CD4-positive, alpha-beta memory T cell (primary cell): ENCODE data around the gene KIR2DL4. TPM values are rescaled to one million over a fixed set of nuclear protein-coding genes. Genes with fewer than 3 reads are reported as not detected.
"Not testable (repeated sequence)": the region's sequence is repeated elsewhere in the genome, so short reads cannot be mapped to it uniquely, and the experiment has no call there.

Experiments used
- CTCF ChIA-PET: fragments of 350-600 bp; sonication (Branson Sonifier 250); formaldehyde crosslinking; loops from one replicate; lab custom pipeline; 2021; ENCODE audit warnings: inconsistent platforms; ENCODE audit not compliant: partially characterized antibody; lab: Charles Lee
- POLR2A ChIA-PET: fragments of 350-600 bp; sonication (Branson Sonifier 250); formaldehyde crosslinking; loops from one replicate; lab custom pipeline; 2021; ENCODE audit not compliant: partially characterized antibody; lab: Charles Lee
- DNase-seq, 5 donors: peaks; one replicate each; pipeline versions ENCODE4 v3.0.0 to v3.0.0-alpha.2; 2020 to 2022; ENCODE audit warnings: mixed read lengths in 1 of 5
- H3K27ac ChIP-seq: one replicate; pipeline ENCODE4 v1.7.0; 2013; ENCODE audit warnings: low read depth, low read length
- H3K27me3 ChIP-seq: 2 replicates; pipeline ENCODE4 v1.7.0; 2013; ENCODE audit warnings: mild to moderate bottlenecking, low read length, moderate library complexity; ENCODE audit not compliant: insufficient read depth
- H3K36me3 ChIP-seq: 2 replicates; pipeline ENCODE4 v1.7.0; 2013; ENCODE audit warnings: mild to moderate bottlenecking, low read length, moderate library complexity; ENCODE audit not compliant: insufficient read depth
- H3K4me1 ChIP-seq: 2 replicates; pipeline ENCODE4 v1.7.0; 2013; ENCODE audit warnings: mild to moderate bottlenecking, low read length, moderate library complexity; ENCODE audit not compliant: insufficient read depth
- H3K4me3 ChIP-seq, 2 donors: one replicate each; pipeline ENCODE4 v1.7.0; 2013; ENCODE audit warnings: low read length in 2 of 2, mild to moderate bottlenecking in 1 of 2
- H3K9me3 ChIP-seq, 2 donors: one replicate each; pipeline ENCODE4 v1.7.0; 2013; ENCODE audit warnings: low read length in 2 of 2, control low read depth in 1 of 2; ENCODE audit not compliant: control insufficient read depth in 1 of 2
- H3K27ac Mint-ChIP-seq, 7 donors: one replicate each; pipeline ENCODE4 v1.8.0; 2020 to 2021; ENCODE audit warnings: mixed read lengths in 7 of 7, mild to moderate bottlenecking in 6 of 7, inconsistent platforms in 3 of 7, moderate library complexity in 3 of 7
- H3K27me3 Mint-ChIP-seq, 2 donors: one replicate each; pipeline ENCODE4 v1.8.0; 2020 to 2021; ENCODE audit warnings: mixed read lengths in 2 of 2
- H3K36me3 Mint-ChIP-seq, 2 donors: one replicate each; pipeline ENCODE4 v1.8.0; 2020 to 2021; ENCODE audit warnings: mixed read lengths in 2 of 2, inconsistent platforms in 1 of 2, mild to moderate bottlenecking in 1 of 2
- H3K4me1 Mint-ChIP-seq, 4 donors: one replicate each; pipeline ENCODE4 v1.8.0; 2020 to 2021; ENCODE audit warnings: mixed read lengths in 4 of 4, mild to moderate bottlenecking in 1 of 4
- H3K4me3 Mint-ChIP-seq, 8 donors: one replicate each; pipeline ENCODE4 v1.8.0; 2020 to 2021; ENCODE audit warnings: mixed read lengths in 8 of 8, mild to moderate bottlenecking in 7 of 8, moderate library complexity in 6 of 8, inconsistent platforms in 3 of 8
- H3K9me3 Mint-ChIP-seq, 8 donors: one replicate each; pipeline ENCODE4 v1.8.0; 2020 to 2021; ENCODE audit warnings: mixed read lengths in 8 of 8, mild to moderate bottlenecking in 5 of 8, inconsistent platforms in 3 of 8, moderate library complexity in 1 of 8
- intact Hi-C: fragments of 100-400 bp; cut with micrococcal nuclease; formaldehyde crosslinking; loops from one replicate; pipeline ENCODE4 v1.15.1; 2023
- polyA plus RNA-seq, 2 donors: library from polyadenylated mRNA; unstranded; fragments of 300-500 nt; fragmentation: Illumina TruSeq; gene quantifications; one replicate each; pipeline ENCODE4 v1.2.3, GENCODE V29; 2021
- total RNA-seq, 2 experiments: library from RNA; stranded (reverse); gene quantifications; one replicate each; pipeline ENCODE4 v1.2.3, GENCODE V29; 2021

The KIR2DL4 gene
- total and polyA plus RNA-seq, 4 experiments from 2014 or later = not detected

GRCh38 chr19:54850930-54851329 lies 47.5 kb downstream of the KIR2DL4 start:
- intact Hi-C loops = no loop called here
- Mint-ChIP-seq H3K4me3 (peak overlapping the region in 1 of 8 donors; percentile 72), H3K27me3 (peaks cover 7 to 12% of the 10 kb centered on the region in 2 donors), H3K4me1 (no peaks in the 10 kb centered on the region), H3K36me3 (no peaks in the 10 kb centered on the region), H3K9me3 (peaks cover 0 to 18% (median 8%) of the 10 kb centered on the region in 8 donors), H3K27ac (peak overlapping the region in 1 of 7 donors; percentile 54)
- no peaks in the 10 kb centered on the region for H3K27me3 ChIP-seq
- H3K4me1 ChIP-seq = no peaks in the 10 kb centered on the region
- H3K36me3 ChIP-seq = no peaks in the 10 kb centered on the region
- H3K4me3 ChIP-seq = no peak overlapping the region
- POLR2A ChIA-PET = no interaction called here
- CTCF ChIA-PET = no interaction called here
- H3K9me3 ChIP-seq = no peaks in the 10 kb centered on the region
- DNase-seq = no peak
- H3K27ac ChIP-seq = no peak overlapping the region

- intact Hi-C loops = no loop called here
- Mint-ChIP-seq H3K27me3 (peaks cover 6 to 12% of the 10 kb centered on the region in 2 donors), H3K9me3 (peaks cover 0 to 15% (median 7%) of the 10 kb centered on the region in 8 donors), H3K4me1 (no peaks in the 10 kb centered on the region), H3K4me3 (no peak overlapping the region), H3K36me3 (no peaks in the 10 kb centered on the region), H3K27ac (no peak overlapping the region)
- no peak overlapping the region for H3K4me3 ChIP-seq
- no peaks in the 10 kb centered on the region for H3K27me3 ChIP-seq
- H3K4me1 ChIP-seq = no peaks in the 10 kb centered on the region
- ChIA-PET CTCF (no interaction called here), POLR2A (no interaction called here)
- H3K27ac ChIP-seq = no peak overlapping the region
- DNase-seq = no peak
- H3K9me3 ChIP-seq = no peaks in the 10 kb centered on the region
- no peaks in the 10 kb centered on the region for H3K36me3 ChIP-seq
Measured at GRCh38 chr19:54851353-54851752, 47.9 kb downstream of the KIR2DL4 start.

GRCh38 chr19:54855241-54855640 lies 51.8 kb downstream of the KIR2DL4 start:
- H3K27ac ChIP-seq, H3K27me3 ChIP-seq, H3K4me1 Mint-ChIP-seq, H3K36me3 Mint-ChIP-seq, H3K9me3 ChIP-seq, intact Hi-C loops, DNase-seq, H3K4me3 ChIP-seq, CTCF ChIA-PET, H3K4me1 ChIP-seq, POLR2A ChIA-PET, H3K9me3 Mint-ChIP-seq, H3K27ac Mint-ChIP-seq, H3K36me3 ChIP-seq, H3K4me3 Mint-ChIP-seq: not testable (repeated sequence)
- H3K27me3 Mint-ChIP-seq = peaks cover 6 to 16% of the 10 kb centered on the region in 2 donors

- H3K4me3 ChIP-seq, H3K9me3 Mint-ChIP-seq, intact Hi-C loops, H3K27me3 ChIP-seq, POLR2A ChIA-PET, H3K36me3 Mint-ChIP-seq, H3K4me3 Mint-ChIP-seq, H3K9me3 ChIP-seq, H3K4me1 ChIP-seq, H3K36me3 ChIP-seq, CTCF ChIA-PET, H3K27ac Mint-ChIP-seq, H3K27ac ChIP-seq, DNase-seq, H3K4me1 Mint-ChIP-seq: not testable (repeated sequence)
- H3K27me3 Mint-ChIP-seq = peaks cover 4 to 12% of the 10 kb centered on the region in 2 donors
Measured at GRCh38 chr19:54858476-54858875, 55.1 kb downstream of the KIR2DL4 start.

GRCh38 chr19:54859421-54859820 lies 56.0 kb downstream of the KIR2DL4 start:
- H3K4me1 ChIP-seq, POLR2A ChIA-PET, H3K4me3 ChIP-seq, CTCF ChIA-PET, H3K27ac ChIP-seq, H3K9me3 Mint-ChIP-seq, DNase-seq, intact Hi-C loops, H3K4me3 Mint-ChIP-seq, H3K4me1 Mint-ChIP-seq, H3K36me3 ChIP-seq, H3K36me3 Mint-ChIP-seq, H3K27ac Mint-ChIP-seq, H3K9me3 ChIP-seq, H3K27me3 Mint-ChIP-seq, H3K27me3 ChIP-seq: not testable (repeated sequence)

GRCh38 chr19:54863459-54863858 lies 60.0 kb downstream of the KIR2DL4 start:
- H3K4me1 ChIP-seq, H3K4me1 Mint-ChIP-seq, H3K36me3 Mint-ChIP-seq, CTCF ChIA-PET, DNase-seq, H3K36me3 ChIP-seq, H3K4me3 ChIP-seq, H3K9me3 ChIP-seq, intact Hi-C loops, H3K27ac ChIP-seq, POLR2A ChIA-PET, H3K27ac Mint-ChIP-seq, H3K4me3 Mint-ChIP-seq, H3K27me3 ChIP-seq: not testable (repeated sequence)
- Mint-ChIP-seq H3K27me3 (peaks cover 10 to 14% of the 10 kb centered on the region in 2 donors), H3K9me3 (peaks cover 0 to 26% (median 7%) of the 10 kb centered on the region in 8 donors)

Other genes starting within 250 kb of the KIR2DL4 start
- gene LILRA2, start 229.8 kb upstream of the KIR2DL4 start, total RNA-seq = under 1 TPM; 0.35 to 0.47 TPM
- not detected for gene LILRA2, start 229.8 kb upstream of the KIR2DL4 start, polyA plus RNA-seq
- gene LILRA1, start 210.0 kb upstream of the KIR2DL4 start, total RNA-seq = not detected
- gene LILRA1, start 210.0 kb upstream of the KIR2DL4 start, polyA plus RNA-seq = not detected
- 1 to 10 TPM in 1 of 2 experiments, under 1 TPM in 1; 0.64 to 1.6 TPM for gene LILRB1, start 173.1 kb upstream of the KIR2DL4 start, total RNA-seq
- under 1 TPM in 1 of 2 donors, not detected in 1; 0.34 TPM for gene LILRB1, start 173.1 kb upstream of the KIR2DL4 start, polyA plus RNA-seq
- gene LILRB4, start 140.6 kb upstream of the KIR2DL4 start, total RNA-seq = 1 to 10 TPM; 3.2 to 3.5 TPM
- not detected for gene LILRB4, start 140.6 kb upstream of the KIR2DL4 start, polyA plus RNA-seq
- gene KIR3DL3, start 79.2 kb upstream of the KIR2DL4 start, total RNA-seq = not detected
- not detected for gene KIR3DL3, start 79.2 kb upstream of the KIR2DL4 start, polyA plus RNA-seq
- gene KIR2DL3, start 65.1 kb upstream of the KIR2DL4 start, total RNA-seq = not detected
- gene KIR2DL3, start 65.1 kb upstream of the KIR2DL4 start, polyA plus RNA-seq = not detected
- gene KIR2DL1, start 33.8 kb upstream of the KIR2DL4 start, total RNA-seq = not detected
- under 1 TPM in 1 of 2 donors, not detected in 1; 0.15 TPM for gene KIR2DL1, start 33.8 kb upstream of the KIR2DL4 start, polyA plus RNA-seq
- gene KIR3DL1, start 12.9 kb downstream of the KIR2DL4 start, total RNA-seq = not detected
- gene KIR3DL1, start 12.9 kb downstream of the KIR2DL4 start, polyA plus RNA-seq = under 1 TPM in 1 of 2 donors, not detected in 1; 0.16 TPM
- not detected for gene KIR2DS4, start 29.1 kb downstream of the KIR2DL4 start, total RNA-seq
- gene KIR2DS4, start 29.1 kb downstream of the KIR2DL4 start, polyA plus RNA-seq = under 1 TPM in 1 of 2 donors, not detected in 1; 0.11 TPM
- gene KIR3DL2, start 46.8 kb downstream of the KIR2DL4 start, total RNA-seq = under 1 TPM in 1 of 2 experiments, not detected in 1; 0.47 TPM
- 1 to 10 TPM; 1.5 to 3.1 TPM for gene KIR3DL2, start 46.8 kb downstream of the KIR2DL4 start, polyA plus RNA-seq
- gene FCAR, start 70.6 kb downstream of the KIR2DL4 start, total RNA-seq = under 1 TPM in 1 of 2 experiments, not detected in 1; 0.29 TPM
- not detected for gene FCAR, start 70.6 kb downstream of the KIR2DL4 start, polyA plus RNA-seq
- gene NCR1, start 102.5 kb downstream of the KIR2DL4 start, total RNA-seq = not detected
- not detected for gene NCR1, start 102.5 kb downstream of the KIR2DL4 start, polyA plus RNA-seq
- gene NLRP7, start 143.9 kb downstream of the KIR2DL4 start, total RNA-seq = not detected
- not detected for gene NLRP7, start 143.9 kb downstream of the KIR2DL4 start, polyA plus RNA-seq
- gene NLRP2, start 162.8 kb downstream of the KIR2DL4 start, total RNA-seq = 1 to 10 TPM; 5.9 to 9.2 TPM
- gene NLRP2, start 162.8 kb downstream of the KIR2DL4 start, polyA plus RNA-seq = 1 to 10 TPM; 2.0 to 7.4 TPM
- under 1 TPM; 0.33 to 0.52 TPM for gene GP6, start 234.7 kb downstream of the KIR2DL4 start, total RNA-seq
- not detected for gene GP6, start 234.7 kb downstream of the KIR2DL4 start, polyA plus RNA-seq